Liver (tissue), 9 donors: ENCODE data around the gene DOCK1. TPM values are rescaled to one million over a fixed set of nuclear protein-coding genes. Genes with fewer than 3 reads are reported as not detected.

Source experiments
- DNase-seq: peaks from one replicate; pipeline ENCODE4 v3.0.0-alpha.2; 2017; ENCODE audit warnings: low spot score
- H3K27ac ChIP-seq, 2 donors: one replicate each; pipeline ENCODE4 v1.7.0; 2013; ENCODE audit warnings: inconsistent platforms in 2 of 2, low read length in 2 of 2, control low read depth in 1 of 2, low read depth in 1 of 2, mild to moderate bottlenecking in 1 of 2
- H3K27me3 ChIP-seq, 4 donors: one replicate each; pipeline versions ENCODE4 v1.6.1 to v1.7.0; 2013; ENCODE audit warnings: low read length in 3 of 4, inconsistent platforms in 1 of 4, mild to moderate bottlenecking in 1 of 4, moderate library complexity in 1 of 4; ENCODE audit not compliant: control insufficient read depth in 4 of 4, insufficient read depth in 4 of 4
- H3K36me3 ChIP-seq, 4 donors: one replicate each; pipeline versions ENCODE4 v1.6.1 to v1.7.0; 2013; ENCODE audit warnings: low read length in 3 of 4, mild to moderate bottlenecking in 3 of 4, low read depth in 1 of 4, moderate library complexity in 1 of 4; ENCODE audit not compliant: control insufficient read depth in 4 of 4, insufficient read depth in 3 of 4
- H3K4me1 ChIP-seq, 4 donors: one replicate each; pipeline versions ENCODE4 v1.6.1 to v1.7.0; 2013; ENCODE audit warnings: low read length in 3 of 4, mild to moderate bottlenecking in 3 of 4, moderate library complexity in 1 of 4; ENCODE audit not compliant: control insufficient read depth in 4 of 4, insufficient read depth in 4 of 4
- H3K4me3 ChIP-seq, 3 donors: one replicate each; pipeline versions ENCODE4 v1.6.1 to v1.7.0; 2013; ENCODE audit warnings: low read length in 3 of 3, control low read depth in 1 of 3, low read depth in 1 of 3, mild to moderate bottlenecking in 1 of 3
- H3K9ac ChIP-seq, 2 donors: one replicate each; pipeline ENCODE4 v1.7.0; 2013; ENCODE audit warnings: low read length in 2 of 2, mild to moderate bottlenecking in 2 of 2, moderate library complexity in 2 of 2, control low read depth in 1 of 2, low read depth in 1 of 2
- H3K9me3 ChIP-seq, 4 donors: one replicate each; pipeline versions ENCODE4 v1.6.1 to v1.7.0; 2013; ENCODE audit warnings: low read length in 3 of 4; ENCODE audit not compliant: control insufficient read depth in 4 of 4
- EGR1 ChIP-seq, 2 donors: IDR thresholded peaks; 2 replicates each; pipeline ENCODE4 v1.6.1; 2016 to 2018; ENCODE audit warnings: antibody characterized with exemption in 2 of 2, low read depth in 2 of 2
- FOXA1 ChIP-seq: IDR thresholded peaks from 2 replicates; pipeline ENCODE4 v1.6.1; 2016; ENCODE audit warnings: antibody characterized with exemption
- FOXA2 ChIP-seq: IDR thresholded peaks from 2 replicates; pipeline ENCODE4 v1.6.1; 2016; ENCODE audit warnings: antibody characterized with exemption
- GABPA ChIP-seq, 2 donors: IDR thresholded peaks in 1 of 2; conservative IDR thresholded peaks in 1 of 2; 2 replicates each; pipeline ENCODE4 v1.6.1; 2016; ENCODE audit warnings: antibody characterized with exemption in 2 of 2, mild to moderate bottlenecking in 1 of 2, moderate library complexity in 1 of 2
- HNF4A ChIP-seq, 2 donors: conservative IDR thresholded peaks; 2 replicates each; pipeline ENCODE4 v1.6.1; 2016; ENCODE audit warnings: antibody characterized with exemption in 2 of 2, mild to moderate bottlenecking in 2 of 2
- NR2F2 ChIP-seq: IDR thresholded peaks from 2 replicates; pipeline ENCODE4 v1.6.1; 2016; ENCODE audit warnings: antibody characterized with exemption
- RXRA ChIP-seq, 2 donors: IDR thresholded peaks; 2 replicates each; pipeline ENCODE4 v1.6.1; 2017 to 2018; ENCODE audit warnings: antibody characterized with exemption in 2 of 2, mild to moderate bottlenecking in 1 of 2
- SP1 ChIP-seq: IDR thresholded peaks from 2 replicates; pipeline ENCODE4 v1.6.1; 2018; ENCODE audit warnings: antibody characterized with exemption, mild to moderate bottlenecking
- TAF1 ChIP-seq: conservative IDR thresholded peaks from 2 replicates; pipeline ENCODE4 v1.6.1; 2016; ENCODE audit warnings: antibody characterized with exemption, mild to moderate bottlenecking
- YY1 ChIP-seq: IDR thresholded peaks from 2 replicates; pipeline ENCODE4 v1.6.1; 2016; ENCODE audit warnings: antibody characterized with exemption, mild to moderate bottlenecking
- whole genome bisulfite sequencing: extraction: QIAGEN DNeasy Blood & Tissue Kit; methylation state at CpG from one replicate; pipeline ENCODE4 v1.1.7; 2013; 5-methylcytosine and 5-hydroxymethylcytosine counted together
- polyA plus RNA-seq, 2 donors: library from polyadenylated mRNA; stranded (reverse) in 1 of 2; unstranded in 1 of 2; fragments of 200-250 nt in 1 of 2; fragments of >200 nt in 1 of 2; fragmentation: Nextera tagmentation in 1 of 2; extraction: Ambion mirVana in 1 of 2; gene quantifications; one replicate each; pipeline versions ENCODE4 v1.2.1 to v1.2.3, GENCODE V29; 2013 to 2015
- total RNA-seq, 2 donors: library from RNA; depleted of rRNA; stranded (reverse); fragments of >200 nt; gene quantifications; one replicate each; pipeline ENCODE4 v1.2.3, GENCODE V29; 2014
- TF ChIP-seq, protein P1 (sequence below): fragments of 150-350 bp; IDR thresholded peaks from 2 replicates; pipeline ENCODE4 v1.5.1; 2017; ENCODE audit warnings: improper control_type of control experiment, low read depth, low read length; ENCODE audit not compliant: missing input control
- TF ChIP-seq, protein P2 (sequence below): IDR thresholded peaks from 2 replicates; pipeline ENCODE4 v1.6.1; 2016; ENCODE audit warnings: antibody characterized with exemption
- TF ChIP-seq, protein P3 (sequence below): IDR thresholded peaks from 2 replicates; pipeline ENCODE4 v1.6.1; 2016; ENCODE audit warnings: antibody characterized with exemption
- donor health status: healthy.
- donor health status: healthy.
- donor health status: healthy.
- donor health status: healthy.
- donor health status: healthy.

The DOCK1 gene
- total and polyA plus RNA-seq, 4 donors, result 3.8 to 28.8 (median 9.1) TPM

DNA sequence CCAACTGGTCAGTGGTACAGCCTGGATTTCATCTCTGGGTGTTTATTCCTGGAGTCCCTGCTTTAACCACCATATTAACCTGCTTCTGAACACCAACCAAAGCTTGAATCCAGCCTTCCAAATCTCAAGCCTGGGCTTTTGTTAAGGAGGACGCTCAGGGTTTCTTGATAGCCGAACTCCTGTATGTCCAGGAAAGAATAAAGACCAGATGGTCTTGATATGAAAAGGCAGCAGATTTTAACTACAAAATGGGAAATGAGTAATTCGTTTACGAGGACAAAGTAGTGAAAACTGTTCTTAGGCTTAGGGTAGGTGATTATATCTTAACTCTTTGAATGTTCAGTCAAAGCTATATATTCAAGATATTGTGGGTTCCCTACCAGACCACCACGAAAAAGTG is 420.3 kb downstream of the DOCK1 start:
- WGBS, result 94% methylated on average over 5 of the region's 5 CpGs
- Histone ChIP-seq H3K4me3 (no peak overlapping the region), H3K9me3 (no peaks in the 10 kb centered on the region), H3K9ac (no peak overlapping the region), H3K27me3 (no peaks in the 10 kb centered on the region), H3K36me3 (no peaks in the 10 kb centered on the region), H3K4me1 (no peaks in the 10 kb centered on the region), H3K27ac (no peak overlapping the region)
- TF ChIP-seq, protein P1, sequence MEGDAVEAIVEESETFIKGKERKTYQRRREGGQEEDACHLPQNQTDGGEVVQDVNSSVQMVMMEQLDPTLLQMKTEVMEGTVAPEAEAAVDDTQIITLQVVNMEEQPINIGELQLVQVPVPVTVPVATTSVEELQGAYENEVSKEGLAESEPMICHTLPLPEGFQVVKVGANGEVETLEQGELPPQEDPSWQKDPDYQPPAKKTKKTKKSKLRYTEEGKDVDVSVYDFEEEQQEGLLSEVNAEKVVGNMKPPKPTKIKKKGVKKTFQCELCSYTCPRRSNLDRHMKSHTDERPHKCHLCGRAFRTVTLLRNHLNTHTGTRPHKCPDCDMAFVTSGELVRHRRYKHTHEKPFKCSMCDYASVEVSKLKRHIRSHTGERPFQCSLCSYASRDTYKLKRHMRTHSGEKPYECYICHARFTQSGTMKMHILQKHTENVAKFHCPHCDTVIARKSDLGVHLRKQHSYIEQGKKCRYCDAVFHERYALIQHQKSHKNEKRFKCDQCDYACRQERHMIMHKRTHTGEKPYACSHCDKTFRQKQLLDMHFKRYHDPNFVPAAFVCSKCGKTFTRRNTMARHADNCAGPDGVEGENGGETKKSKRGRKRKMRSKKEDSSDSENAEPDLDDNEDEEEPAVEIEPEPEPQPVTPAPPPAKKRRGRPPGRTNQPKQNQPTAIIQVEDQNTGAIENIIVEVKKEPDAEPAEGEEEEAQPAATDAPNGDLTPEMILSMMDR, result no peak
- TF ChIP-seq YY1 (no peak), FOXA1 (no peak), EGR1 (IDR thresholded peaks at IDR 0.05; ENCODE audit: low read depth in 2 of 2) (no peak), RXRA (IDR thresholded peaks at IDR 0.05) (no peak), GABPA (IDR thresholded peaks at IDR 0.05 in 1 of 2, conservative IDR thresholded peaks at IDR 0.05 in 1 of 2) (no peak), TAF1 (no peak), NR2F2 (no peak), SP1 (no peak)
- TF ChIP-seq, protein P2, sequence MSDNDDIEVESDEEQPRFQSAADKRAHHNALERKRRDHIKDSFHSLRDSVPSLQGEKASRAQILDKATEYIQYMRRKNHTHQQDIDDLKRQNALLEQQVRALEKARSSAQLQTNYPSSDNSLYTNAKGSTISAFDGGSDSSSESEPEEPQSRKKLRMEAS, result no peak
- no peak for DNase-seq

DNA sequence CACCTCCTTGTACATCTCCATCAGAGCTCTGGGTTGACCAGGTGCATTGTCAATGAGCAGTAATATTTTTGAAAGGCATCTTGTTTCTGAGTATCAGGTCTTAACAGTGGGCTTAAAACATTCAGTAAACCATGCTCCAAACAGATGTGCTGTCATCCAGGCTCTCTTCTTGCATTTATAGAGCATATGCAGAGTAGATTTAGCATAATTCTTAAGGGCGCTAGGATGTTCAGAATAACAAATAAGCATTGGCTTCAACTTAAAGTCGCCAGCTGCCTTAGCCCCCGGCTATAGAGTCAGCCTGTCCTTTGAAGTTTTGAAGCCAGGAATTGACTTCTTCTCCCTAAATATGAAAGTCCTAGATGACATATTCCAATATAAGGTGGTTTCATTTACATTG is 421.7 kb downstream of the DOCK1 start:
- H3K9ac ChIP-seq, result no peak overlapping the region
- DNase-seq, result no peak
- TF ChIP-seq, protein P2, result no peak
- TF ChIP-seq SP1 (no peak), HNF4A (conservative IDR thresholded peaks at IDR 0.05) (no peak), FOXA2 (no peak), YY1 (no peak)
- TF ChIP-seq, protein P1, result no peak
- TF ChIP-seq, protein P3, sequence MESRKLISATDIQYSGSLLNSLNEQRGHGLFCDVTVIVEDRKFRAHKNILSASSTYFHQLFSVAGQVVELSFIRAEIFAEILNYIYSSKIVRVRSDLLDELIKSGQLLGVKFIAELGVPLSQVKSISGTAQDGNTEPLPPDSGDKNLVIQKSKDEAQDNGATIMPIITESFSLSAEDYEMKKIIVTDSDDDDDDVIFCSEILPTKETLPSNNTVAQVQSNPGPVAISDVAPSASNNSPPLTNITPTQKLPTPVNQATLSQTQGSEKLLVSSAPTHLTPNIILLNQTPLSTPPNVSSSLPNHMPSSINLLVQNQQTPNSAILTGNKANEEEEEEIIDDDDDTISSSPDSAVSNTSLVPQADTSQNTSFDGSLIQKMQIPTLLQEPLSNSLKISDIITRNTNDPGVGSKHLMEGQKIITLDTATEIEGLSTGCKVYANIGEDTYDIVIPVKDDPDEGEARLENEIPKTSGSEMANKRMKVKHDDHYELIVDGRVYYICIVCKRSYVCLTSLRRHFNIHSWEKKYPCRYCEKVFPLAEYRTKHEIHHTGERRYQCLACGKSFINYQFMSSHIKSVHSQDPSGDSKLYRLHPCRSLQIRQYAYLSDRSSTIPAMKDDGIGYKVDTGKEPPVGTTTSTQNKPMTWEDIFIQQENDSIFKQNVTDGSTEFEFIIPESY, result no peak
- H3K4me1 ChIP-seq, result no peaks in the 10 kb centered on the region
- WGBS, result 97% methylated on average over 3 of the region's 3 CpGs
- H3K27ac ChIP-seq, result no peak overlapping the region
- H3K9me3 ChIP-seq, result no peaks in the 10 kb centered on the region
- H3K27me3 ChIP-seq, result no peaks in the 10 kb centered on the region
- H3K36me3 ChIP-seq, result no peaks in the 10 kb centered on the region
- H3K4me3 ChIP-seq, result no peak overlapping the region
